GM04504 (cell line): Measurements from ENCODE around the gene CNOT10.

Experiments used
- DNase-seq: peaks from one replicate; pipeline ENCODE4 v3.0.0-alpha.2; 2012; ENCODE audit warnings: low read depth

CNOT10 gene

GRCh38 chr3:32817558-32818228 lies 132.7 kb downstream of the CNOT10 start, which contains the start of gene TRIM71:
TRIM71 (plus strand) TSS chr3:32817997; CDS start chr3:32818081, 84 bp downstream.
- DNase-seq, result no peak

GRCh38 chr3:32818229-32818969 lies 133.4 kb downstream of the CNOT10 start:
- DNase-seq, result no peak

GRCh38 chr3:32818970-32819511 lies 134.1 kb downstream of the CNOT10 start:
- no peak for DNase-seq

- no peak for DNase-seq
These were observed 134.8 kb downstream of the CNOT10 start for GRCh38 chr3:32819551-32820348.

GRCh38 chr3:32820430-32820829 lies 135.4 kb downstream of the CNOT10 start:
- DNase-seq, result no peak

- DNase-seq, result no peak
These were observed 136.1 kb downstream of the CNOT10 start for GRCh38 chr3:32820971-32821685.

- DNase-seq, result no peak
These were observed 136.8 kb downstream of the CNOT10 start for GRCh38 chr3:32821686-32822296.

GRCh38 chr3:32822609-32823498 lies 137.9 kb downstream of the CNOT10 start:
- no peak for DNase-seq
